Posterior vena cava (tissue), 2 donors: ENCODE results near the gene STYK1. TPM values are rescaled to one million over a fixed set of nuclear protein-coding genes. Genes with fewer than 3 reads are reported as not detected.

Source experiments
- DNase-seq: peaks from one replicate; pipeline ENCODE4 v3.0.0-alpha.2; 2020; ENCODE audit warnings: low spot score
- intact Hi-C, 2 donors: fragments of 100-400 bp; cut with DNase I; formaldehyde crosslinking; loops; one replicate each; pipeline versions ENCODE4 v1.14.1 to v1.14.2; 2022 to 2023
- long read RNA-seq, 2 donors: library from polyadenylated mRNA; unstranded; transcript quantifications; one replicate each; pipeline ENCODE4 v2.0.0, GENCODE V29; 2020 to 2021
- total RNA-seq, 2 donors: library from RNA; stranded (reverse); fragmentation: NEBNext Ultra II Directional; extraction: Animal tissue kit (Norgen Biotek cat#: 25700); gene quantifications; one replicate each; pipeline ENCODE4 v1.2.1, GENCODE V29; 2021
- donor health status: DM: yes; HTN: yes; CAD: no.
- donor health status: DM: yes; HTN: yes; CAD: no.

STYK1 gene, protein sequence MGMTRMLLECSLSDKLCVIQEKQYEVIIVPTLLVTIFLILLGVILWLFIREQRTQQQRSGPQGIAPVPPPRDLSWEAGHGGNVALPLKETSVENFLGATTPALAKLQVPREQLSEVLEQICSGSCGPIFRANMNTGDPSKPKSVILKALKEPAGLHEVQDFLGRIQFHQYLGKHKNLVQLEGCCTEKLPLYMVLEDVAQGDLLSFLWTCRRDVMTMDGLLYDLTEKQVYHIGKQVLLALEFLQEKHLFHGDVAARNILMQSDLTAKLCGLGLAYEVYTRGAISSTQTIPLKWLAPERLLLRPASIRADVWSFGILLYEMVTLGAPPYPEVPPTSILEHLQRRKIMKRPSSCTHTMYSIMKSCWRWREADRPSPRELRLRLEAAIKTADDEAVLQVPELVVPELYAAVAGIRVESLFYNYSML
- total RNA-seq = under 1 TPM; 0.10 to 0.19 TPM
- long read RNA-seq, donor 1 = 0 reads
- long read RNA-seq, donor 2, partial matches to known transcripts = 0 of 1 reads
- long read RNA-seq, donor 2, other reads (novel, unspliced or antisense) = 1 of 1 reads

DNA sequence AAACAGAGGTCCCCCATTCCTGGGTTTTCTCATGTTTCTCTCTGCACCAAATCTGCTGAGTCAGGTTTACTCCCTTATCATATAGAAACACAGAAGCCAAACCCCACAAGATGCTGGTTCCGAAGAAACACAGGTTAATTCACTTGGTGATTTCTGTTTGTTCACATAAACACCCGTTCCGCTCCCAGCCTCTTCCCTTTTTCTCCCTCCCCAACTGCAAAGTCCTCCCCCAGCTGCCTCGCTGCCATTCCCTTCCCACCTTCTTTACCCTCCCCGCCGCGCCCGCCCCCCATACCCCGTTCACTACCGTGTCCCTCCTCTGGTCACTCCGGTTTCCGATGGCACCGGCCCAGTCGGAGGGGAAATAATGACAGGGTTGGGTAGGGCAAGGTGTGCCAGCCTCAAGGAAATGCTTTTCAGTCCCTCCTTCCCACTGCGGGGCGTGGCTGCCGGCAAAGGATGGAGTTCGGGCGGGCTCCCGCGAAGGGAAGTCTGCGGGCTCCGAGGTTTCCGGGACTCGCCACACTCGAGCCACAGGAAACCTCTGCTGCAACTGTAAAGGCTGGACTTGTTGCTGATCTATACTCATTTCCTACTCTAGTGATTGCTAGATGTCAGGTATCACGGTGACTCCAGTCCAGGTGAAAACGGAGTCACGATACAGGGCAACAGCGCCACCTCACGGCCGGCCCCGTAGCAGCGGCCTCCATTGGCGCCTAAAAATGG lies at the start of gene STYK1:
STYK1 (minus strand) TSS at position 394 of the 726 bp plus-strand sequence. CDS start 39,434 bp downstream, outside the sequence.
- intact Hi-C loops = no loop called here
- peak; percentile 83 for DNase-seq

DNA sequence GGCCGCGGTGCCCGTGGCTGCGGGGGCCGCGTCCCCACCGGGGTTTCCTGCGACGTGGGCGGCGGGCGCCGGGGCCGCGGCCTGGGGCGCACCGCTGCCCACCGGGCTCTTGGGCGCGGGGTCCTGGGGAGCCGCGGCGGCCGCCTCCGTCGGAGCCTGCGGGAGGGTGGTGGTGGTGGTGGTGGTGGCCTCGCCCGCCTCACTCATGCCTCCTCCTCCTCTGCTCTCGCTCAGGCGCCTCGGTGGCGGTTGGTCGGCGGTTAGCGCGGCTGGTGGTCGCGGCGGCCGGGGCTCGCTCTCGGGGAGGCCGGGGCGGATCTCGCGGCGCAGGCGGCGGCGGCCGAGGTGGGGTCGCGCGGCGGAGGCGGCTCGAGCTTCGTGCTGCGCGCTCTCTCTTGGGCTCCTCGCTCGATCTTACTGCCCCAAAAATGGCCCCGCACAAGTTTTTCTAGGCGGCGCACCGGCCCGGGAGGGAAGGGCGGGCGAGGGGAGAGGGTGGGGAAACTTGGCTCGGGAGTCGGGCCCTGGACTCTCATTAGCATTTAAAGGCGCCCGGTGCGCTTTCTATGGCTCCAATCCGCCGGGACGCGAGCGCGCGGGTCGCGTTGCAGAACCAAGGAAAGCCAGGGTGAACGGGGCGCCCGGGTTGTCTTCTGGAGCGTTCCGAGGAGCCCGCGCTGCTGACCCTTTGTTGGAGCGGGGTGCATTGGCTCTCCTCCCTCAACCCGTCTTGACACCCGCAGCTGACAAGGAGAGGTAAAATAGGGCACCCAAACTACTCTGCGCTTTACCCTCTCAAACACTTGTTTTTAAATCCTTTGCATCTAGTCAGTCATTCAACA lies 49.3 kb upstream of the STYK1 start, which contains the start of gene YBX3:
YBX3 (minus strand) TSS at position 419 of the 842 bp plus-strand sequence; CDS start at position 207, 212 bp downstream.
- DNase-seq = peak; percentile 97
- intact Hi-C loops = no loop called here

DNA sequence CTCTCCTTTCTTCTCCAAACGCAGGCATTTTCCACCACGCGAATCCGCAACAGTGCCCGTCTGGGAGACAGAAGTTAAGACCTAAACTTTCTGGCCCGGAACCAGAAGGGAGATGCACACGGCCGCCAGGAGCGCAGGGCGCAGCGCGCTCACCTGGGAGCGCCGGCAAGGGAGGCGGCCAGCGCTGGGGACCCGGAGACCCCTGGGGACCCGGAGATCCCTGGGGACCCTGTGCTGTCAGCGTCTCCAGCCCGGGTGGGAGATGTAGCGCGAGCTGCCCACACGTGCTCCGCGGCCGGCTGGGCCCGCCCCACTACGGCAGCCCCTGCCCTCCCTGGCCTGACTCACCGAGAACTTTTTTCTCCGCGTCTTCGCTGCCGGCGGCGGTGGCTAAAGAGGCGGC lies 48.7 kb upstream of the STYK1 start:
- DNase-seq = peak; percentile 87
- intact Hi-C loops = no loop called here

DNA sequence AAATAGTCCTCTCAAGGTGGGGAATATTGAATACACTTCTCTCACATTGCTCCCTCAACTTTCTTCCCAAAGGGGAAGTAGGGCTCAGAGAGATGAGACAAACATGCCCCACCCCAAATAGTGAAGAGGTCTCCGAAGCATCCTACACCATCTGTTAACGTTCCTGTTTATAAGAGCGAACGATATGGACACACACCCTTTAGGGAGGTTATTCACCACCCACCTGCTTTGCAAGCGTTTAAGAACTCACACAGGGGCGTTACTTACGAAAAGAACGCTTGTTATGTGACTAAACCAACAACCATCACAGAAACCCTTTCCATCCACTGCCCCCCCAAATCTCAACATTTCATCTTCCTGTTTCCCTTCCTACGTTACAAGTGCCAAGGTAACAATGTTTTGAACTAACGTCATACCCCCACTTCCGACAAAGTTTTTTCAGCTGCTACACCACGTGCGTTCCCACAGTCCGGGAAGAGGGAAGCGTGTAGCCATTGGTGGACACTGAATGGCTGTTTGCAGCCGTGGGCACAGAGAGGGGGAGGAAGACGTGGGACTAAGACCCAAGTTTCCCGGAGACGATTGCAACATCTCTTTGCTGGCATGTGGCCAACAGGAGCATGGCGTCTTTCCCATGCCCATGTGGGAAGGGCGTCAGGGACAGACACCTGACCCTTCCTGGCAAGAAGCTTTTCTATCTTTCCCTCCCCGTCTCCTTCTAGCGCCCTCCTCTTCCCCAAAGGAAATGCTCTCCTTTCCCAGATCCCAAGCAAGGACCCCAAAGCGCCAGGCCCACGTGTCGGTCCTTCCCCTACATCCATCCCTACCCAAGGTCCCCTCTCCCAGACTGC lies 48.0 kb upstream of the STYK1 start:
- peak; percentile 96 for DNase-seq
- intact Hi-C loops = no loop called here

DNA sequence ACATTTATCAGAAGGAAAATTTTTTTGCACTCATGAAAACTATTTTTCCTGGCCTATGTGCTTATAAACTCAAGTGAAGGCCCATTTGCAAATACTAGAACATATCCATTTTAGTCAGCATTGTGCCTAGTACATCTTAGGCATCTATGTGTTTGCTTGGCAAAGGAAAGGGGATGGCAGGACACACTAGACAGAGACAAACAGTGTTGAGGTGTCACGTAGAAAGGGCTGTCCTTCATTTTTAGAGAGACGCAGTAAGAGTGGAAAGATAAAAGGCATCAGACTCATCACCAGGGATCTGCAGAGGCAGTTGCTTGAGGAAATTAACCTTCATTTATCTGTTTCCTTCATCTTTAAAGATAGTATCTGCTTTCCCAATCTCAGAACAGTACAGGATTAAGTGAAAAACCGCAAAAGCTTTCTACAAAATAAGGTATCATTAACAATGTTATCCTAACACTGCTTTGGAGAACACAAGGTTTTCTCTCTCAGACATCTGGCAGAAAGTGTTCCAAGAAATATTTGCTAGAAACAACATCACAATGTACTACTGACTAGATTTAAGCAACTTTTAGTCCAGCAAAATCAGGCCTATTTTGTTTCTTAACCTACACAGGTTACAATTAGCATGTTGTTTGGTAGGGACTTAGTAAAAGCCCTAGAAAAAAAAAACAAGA lies 47.3 kb upstream of the STYK1 start:
- no peak for DNase-seq
- intact Hi-C loops = no loop called here

DNA sequence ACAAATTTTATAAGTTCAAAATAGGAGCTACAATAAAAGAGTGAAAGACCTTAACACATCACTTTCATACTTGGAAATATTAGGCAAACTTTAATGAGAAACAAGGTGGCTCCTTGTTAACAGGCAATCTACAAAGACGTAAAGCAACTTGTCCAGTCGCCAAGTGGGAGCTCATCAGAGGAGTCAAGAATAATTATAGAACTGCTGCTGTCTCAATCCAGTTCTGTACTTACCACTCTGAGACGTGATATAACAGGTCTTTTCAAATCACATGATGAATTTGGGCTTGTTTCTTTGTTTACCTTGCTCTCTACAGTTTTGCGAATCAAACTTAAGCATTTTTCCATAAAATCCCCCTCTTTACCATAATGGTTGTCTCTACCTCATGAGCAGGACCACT lies 45.6 kb upstream of the STYK1 start:
- intact Hi-C loops = no loop called here
- DNase-seq = no peak

DNA sequence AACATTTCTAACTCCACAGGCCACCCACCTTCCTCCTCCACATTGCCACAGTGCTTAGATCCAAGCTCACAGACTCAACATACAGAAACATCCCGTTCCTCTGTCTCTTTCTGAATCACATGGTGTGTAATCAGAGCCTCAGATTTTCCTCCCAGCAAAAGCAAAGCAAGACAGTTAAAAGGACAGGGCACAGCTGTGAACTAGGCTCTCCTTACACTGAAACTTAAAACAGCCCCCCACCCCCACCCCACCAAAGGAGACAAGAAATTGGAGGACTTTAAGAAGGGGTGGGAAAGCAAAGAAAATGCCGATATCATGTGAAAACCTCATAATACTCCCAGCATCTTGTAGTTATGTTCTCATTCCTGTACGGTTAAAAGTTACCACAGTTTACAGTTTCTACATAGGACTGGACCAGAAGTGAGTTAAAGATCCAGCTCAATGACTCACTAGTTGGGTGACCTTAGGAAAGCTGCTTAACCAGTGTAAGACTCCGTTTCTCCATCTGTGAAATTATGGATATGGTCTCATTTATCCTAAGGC lies 44.5 kb upstream of the STYK1 start:
- intact Hi-C loops = no loop called here
- no peak for DNase-seq

DNA sequence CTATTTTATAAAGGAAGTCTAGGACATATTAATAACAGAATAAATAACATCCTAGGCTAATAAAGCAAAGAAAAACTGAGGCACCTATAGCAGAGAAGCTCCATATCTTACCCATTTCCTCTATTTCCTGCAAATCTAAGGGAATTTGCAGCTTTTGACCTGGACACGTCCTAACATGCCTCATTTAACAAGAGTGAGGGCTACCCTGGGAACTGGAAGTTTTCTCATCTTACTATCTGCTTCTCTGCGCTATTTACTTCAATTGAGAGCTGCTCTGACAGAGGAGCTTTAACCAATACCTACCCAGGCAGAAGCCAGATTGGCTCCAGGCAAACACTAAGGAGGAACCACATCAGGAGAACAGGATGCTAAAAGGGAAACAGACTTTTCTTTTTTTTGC lies 43.6 kb upstream of the STYK1 start:
- intact Hi-C loops = no loop called here

DNA sequence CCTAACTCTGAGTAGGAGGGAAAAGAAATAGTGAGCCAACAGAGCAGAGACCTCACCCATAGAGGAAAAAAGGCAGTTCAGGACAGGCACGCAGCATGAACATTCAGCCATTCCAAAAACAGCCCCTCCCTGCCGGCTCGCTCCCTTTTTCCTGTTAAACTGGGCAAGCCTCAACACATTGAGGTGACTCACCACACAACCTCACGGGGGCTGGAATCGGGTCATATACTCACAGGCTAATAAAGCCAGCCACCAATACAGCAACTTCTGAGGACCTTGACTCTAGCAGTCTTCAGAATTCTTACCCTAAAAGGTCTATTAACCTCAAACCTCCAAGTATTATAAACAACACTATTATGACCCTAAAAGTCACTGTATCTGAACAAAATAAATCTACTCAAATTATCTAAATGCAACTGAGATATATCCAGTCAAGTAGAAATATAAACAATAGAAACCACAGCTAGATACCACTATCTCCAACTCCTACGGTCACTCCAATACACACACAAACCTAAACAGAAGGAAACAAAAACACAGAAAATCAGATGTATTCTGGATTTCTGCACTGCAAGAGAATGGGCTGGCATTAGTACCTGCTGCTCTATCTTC lies 43.0 kb upstream of the STYK1 start:
- DNase-seq = peak; percentile 95
- intact Hi-C loops = no loop called here

More for the DNA sequence above, 43.6 kb upstream of the STYK1 start:
- DNase-seq = no peak

DNA sequence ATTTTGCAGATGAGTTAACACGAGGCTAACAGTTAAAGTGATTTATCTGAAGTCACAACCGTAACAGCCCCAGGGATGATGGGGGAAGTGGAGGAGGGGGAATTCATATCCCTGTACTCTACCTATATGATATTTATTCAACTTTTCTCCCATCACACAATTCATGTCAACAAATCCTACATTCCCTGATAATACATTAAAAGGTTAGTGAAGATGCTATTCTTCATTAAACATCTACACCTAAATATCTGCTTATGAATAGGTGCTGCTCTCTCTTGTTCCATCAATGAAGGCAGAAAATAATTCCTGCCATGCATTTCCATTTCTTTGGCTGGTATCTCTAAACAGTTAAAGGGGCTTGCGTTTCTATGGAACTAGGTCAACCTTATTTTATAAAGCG lies 42.4 kb upstream of the STYK1 start:
- DNase-seq = no peak
- intact Hi-C loops = no loop called here

DNA sequence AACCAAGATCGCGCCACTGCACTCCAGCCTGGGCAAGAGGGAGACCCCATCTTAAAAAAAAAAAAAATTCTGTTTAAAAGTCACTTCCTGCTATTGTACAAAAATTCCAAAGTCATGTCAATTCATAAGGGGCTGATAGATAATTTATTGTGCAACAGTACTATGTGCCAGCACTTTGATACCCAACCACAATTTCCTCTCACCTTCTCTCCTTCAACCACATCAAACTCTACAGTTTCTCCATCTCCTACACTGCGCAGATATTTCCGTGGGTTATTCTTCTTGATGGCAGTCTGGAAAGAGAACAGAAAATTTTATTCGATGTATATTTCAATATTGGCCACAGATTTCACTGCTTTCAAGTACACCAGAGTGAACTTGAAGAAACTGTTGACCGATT lies 41.6 kb upstream of the STYK1 start:
- intact Hi-C loops = no loop called here

DNA sequence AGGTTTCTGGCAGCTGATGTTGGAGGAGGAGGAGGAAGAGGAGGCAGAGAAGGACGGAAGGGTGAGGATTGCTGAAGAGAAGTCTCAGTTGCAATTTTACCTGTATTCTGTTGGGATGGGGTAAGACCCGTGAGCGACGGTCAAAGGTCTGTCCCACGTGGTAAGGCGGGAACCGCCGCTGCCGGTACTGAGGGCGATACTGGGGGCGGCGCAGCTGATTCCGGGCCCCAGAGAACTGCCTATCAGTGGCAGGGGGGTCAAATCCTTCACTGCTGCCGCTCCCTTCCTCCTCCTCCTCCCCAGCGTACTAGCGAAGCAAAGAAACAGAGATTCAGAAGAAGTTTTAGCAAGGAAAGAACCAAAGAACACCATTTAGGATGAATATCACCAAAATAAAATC lies 36.0 kb upstream of the STYK1 start:
- intact Hi-C loops = no loop called here
- no peak for DNase-seq

More for the DNA sequence above, 41.6 kb upstream of the STYK1 start:
- DNase-seq = no peak

DNA sequence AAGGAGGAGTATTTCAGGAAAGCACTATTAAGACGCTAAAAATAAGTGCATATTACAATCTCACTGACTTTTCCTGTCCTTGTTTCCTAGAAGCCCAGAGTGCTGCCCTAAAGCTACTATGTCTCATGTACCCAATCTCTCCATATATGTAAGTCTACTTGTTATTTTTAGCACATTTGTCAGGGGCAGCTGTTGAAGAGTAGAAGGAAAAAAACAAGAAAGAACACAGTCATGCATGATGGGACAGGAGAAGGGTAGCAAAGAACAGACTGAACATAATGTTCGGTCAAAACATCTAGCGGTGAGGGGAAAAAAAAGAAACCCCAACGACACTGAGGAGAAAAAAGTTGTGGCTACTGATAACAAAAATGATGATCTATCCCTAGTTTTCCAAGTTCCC lies 35.0 kb upstream of the STYK1 start:
- DNase-seq = no peak
- intact Hi-C loops = no loop called here

DNA sequence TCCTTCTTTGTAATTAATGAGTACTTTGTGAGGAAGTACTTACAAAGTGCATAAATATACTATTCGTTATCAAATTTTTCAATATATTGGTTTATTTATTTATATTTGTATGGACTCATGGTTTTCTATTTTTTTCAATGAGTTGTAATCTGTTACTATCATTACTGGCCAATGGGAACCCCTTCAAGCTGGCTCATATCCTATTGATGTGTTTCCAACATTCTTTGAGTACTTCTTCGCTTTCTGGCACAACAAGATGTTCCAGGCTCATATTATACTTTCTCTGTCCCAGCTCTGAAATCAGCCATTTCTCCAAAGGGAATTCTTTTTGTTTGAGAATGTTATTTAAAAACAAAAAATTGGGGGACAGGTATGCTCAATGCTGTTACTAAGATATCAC lies 31.8 kb upstream of the STYK1 start:
- no peak for DNase-seq
- intact Hi-C loops = no loop called here

DNA sequence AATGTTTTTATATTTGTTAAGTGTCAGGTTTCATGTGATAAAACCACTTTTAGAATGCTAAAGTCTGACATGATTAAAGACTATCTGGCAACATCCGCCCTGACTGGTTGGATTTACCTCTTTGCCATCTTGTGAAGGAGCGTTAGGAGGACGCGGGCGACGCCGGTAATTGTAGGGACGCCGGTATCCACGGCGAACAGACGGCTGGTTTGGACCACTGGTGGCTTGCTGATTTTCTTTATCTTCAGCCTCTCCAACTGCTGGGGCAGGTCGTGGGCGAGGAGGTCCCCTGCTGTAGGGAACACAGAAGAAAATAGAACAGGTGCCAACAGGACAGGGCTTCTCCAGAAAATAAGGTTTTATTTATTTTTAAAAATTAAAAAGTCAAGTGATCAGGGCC lies 28.0 kb upstream of the STYK1 start:
- DNase-seq = no peak
- intact Hi-C loops = no loop called here

DNA sequence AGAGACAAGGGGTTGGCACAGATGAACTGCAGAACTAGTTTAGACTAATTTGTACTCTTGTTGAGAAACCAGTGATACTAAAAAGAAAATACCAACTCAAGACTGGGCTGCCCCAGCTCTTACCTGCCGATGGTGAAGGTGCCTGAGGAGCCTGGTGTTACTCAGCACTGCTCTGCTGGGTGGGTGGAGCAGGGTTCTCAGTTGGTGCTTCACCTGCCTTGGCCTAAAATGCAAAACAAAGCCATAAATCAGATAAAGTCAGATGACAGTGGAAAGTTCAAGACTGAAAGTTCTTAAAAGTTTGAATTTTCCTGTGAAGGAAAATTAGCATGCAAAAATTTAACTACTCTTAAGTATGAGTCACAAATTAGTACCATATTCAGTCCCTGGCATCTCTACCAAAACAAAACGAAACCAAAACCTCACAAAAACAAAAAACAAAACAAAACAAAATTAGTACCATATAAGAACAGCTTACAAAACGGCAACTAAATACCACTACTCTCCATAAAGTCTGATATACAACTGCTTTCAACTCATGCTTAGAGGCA lies 27.4 kb upstream of the STYK1 start:
- intact Hi-C loops = no loop called here
- no peak for DNase-seq

DNA sequence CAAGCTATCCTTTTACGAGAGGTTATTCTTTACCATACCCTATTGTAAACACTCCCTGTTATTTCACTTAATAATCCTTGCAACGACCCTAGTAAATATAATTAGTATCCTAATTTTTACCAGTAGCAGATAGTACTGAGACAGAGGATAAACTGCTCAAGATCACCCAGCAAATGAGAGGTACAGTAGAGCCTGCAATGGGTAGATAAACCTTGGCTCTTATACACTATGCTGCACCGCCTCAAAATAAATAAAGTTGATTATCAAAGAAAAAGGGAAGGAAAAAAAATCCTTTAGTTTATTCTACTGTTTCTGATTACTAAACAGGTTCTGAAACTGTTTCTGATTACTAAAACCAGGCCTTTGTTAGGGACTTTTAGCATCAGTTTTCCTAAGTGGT lies 26.7 kb upstream of the STYK1 start:
- no peak for DNase-seq
- intact Hi-C loops = no loop called here
